ENCODE results near the gene DNAJA3.

DNAJA3 gene

GRCh38 chr16:4455081-4455480 is 29.4 kb downstream of the DNAJA3 start:
- TF ChIP-seq ZC3H10 (CRISPR knock-in tag; IDR thresholded peaks at IDR 0.05) (no peak), BACH2 (CRISPR knock-in tag; IDR thresholded peaks at IDR 0.05; ENCODE audit: borderline replicate concordance) (no peak)
- ATAC-seq: no peak

- no peak; the same call in 2 of the 3 replicates for ATAC-seq
These were observed 30.3 kb downstream of the DNAJA3 start for GRCh38 chr16:4455951-4456350.

GRCh38 chr16:4460936-4461249 is 35.2 kb downstream of the DNAJA3 start:
- no peak for ATAC-seq
- no peak for TF ChIP-seq TCF4 (CRISPR knock-in tag; IDR thresholded peaks at IDR 0.05; ENCODE audit: borderline replicate concordance)
- no peak for TF ChIP-seq SNAI2 (CRISPR knock-in tag; IDR thresholded peaks at IDR 0.05)
- no peak for TF ChIP-seq BACH2 (CRISPR knock-in tag; IDR thresholded peaks at IDR 0.05; ENCODE audit: borderline replicate concordance)
- TF ChIP-seq GLIS3 (CRISPR knock-in tag; IDR thresholded peaks at IDR 0.05): no peak
- TF ChIP-seq, protein P1, sequence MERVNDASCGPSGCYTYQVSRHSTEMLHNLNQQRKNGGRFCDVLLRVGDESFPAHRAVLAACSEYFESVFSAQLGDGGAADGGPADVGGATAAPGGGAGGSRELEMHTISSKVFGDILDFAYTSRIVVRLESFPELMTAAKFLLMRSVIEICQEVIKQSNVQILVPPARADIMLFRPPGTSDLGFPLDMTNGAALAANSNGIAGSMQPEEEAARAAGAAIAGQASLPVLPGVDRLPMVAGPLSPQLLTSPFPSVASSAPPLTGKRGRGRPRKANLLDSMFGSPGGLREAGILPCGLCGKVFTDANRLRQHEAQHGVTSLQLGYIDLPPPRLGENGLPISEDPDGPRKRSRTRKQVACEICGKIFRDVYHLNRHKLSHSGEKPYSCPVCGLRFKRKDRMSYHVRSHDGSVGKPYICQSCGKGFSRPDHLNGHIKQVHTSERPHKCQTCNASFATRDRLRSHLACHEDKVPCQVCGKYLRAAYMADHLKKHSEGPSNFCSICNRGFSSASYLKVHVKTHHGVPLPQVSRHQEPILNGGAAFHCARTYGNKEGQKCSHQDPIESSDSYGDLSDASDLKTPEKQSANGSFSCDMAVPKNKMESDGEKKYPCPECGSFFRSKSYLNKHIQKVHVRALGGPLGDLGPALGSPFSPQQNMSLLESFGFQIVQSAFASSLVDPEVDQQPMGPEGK (CRISPR knock-in tag; IDR thresholded peaks at IDR 0.05; ENCODE audit: borderline replicate concordance): no peak
- no peak for TF ChIP-seq TSHZ2 (CRISPR knock-in tag; IDR thresholded peaks at IDR 0.05)
- TF ChIP-seq PPARA (CRISPR knock-in tag; IDR thresholded peaks at IDR 0.05; ENCODE audit: borderline replicate concordance): no peak
- TF ChIP-seq, protein P2, sequence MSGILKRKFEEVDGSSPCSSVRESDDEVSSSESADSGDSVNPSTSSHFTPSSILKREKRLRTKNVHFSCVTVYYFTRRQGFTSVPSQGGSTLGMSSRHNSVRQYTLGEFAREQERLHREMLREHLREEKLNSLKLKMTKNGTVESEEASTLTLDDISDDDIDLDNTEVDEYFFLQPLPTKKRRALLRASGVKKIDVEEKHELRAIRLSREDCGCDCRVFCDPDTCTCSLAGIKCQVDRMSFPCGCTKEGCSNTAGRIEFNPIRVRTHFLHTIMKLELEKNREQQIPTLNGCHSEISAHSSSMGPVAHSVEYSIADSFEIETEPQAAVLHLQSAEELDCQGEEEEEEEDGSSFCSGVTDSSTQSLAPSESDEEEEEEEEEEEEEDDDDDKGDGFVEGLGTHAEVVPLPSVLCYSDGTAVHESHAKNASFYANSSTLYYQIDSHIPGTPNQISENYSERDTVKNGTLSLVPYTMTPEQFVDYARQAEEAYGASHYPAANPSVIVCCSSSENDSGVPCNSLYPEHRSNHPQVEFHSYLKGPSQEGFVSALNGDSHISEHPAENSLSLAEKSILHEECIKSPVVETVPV (CRISPR knock-in tag; IDR thresholded peaks at IDR 0.05): no peak
- TF ChIP-seq OSR1 (CRISPR knock-in tag; IDR thresholded peaks at IDR 0.05): no peak
- TF ChIP-seq ESRRG (CRISPR knock-in tag; IDR thresholded peaks at IDR 0.05): no peak
- no peak for TF ChIP-seq ZC3H10 (CRISPR knock-in tag; IDR thresholded peaks at IDR 0.05)
- TF ChIP-seq ZFP3 (CRISPR knock-in tag; IDR thresholded peaks at IDR 0.05): no peak
- no peak for TF ChIP-seq CSDC2 (CRISPR knock-in tag; IDR thresholded peaks at IDR 0.05)

More at GRCh38 chr16:4455951-4456350, 30.3 kb downstream of the DNAJA3 start:
- TF ChIP-seq ESRRG (CRISPR knock-in tag; IDR thresholded peaks at IDR 0.05) (no peak), ZFP30 (CRISPR knock-in tag; IDR thresholded peaks at IDR 0.05) (no peak), OSR1 (CRISPR knock-in tag; IDR thresholded peaks at IDR 0.05) (no peak), ZNF8 (CRISPR knock-in tag; IDR thresholded peaks at IDR 0.05) (no peak), PPARA (CRISPR knock-in tag; IDR thresholded peaks at IDR 0.05; ENCODE audit: borderline replicate concordance) (no peak), ARNTL (CRISPR knock-in tag; IDR thresholded peaks at IDR 0.05; ENCODE audit: borderline replicate concordance, low read depth) (no peak), TCF4 (CRISPR knock-in tag; IDR thresholded peaks at IDR 0.05; ENCODE audit: borderline replicate concordance) (no peak), SNAI2 (CRISPR knock-in tag; IDR thresholded peaks at IDR 0.05) (no peak), ZC3H10 (CRISPR knock-in tag; IDR thresholded peaks at IDR 0.05) (no peak), CSDC2 (CRISPR knock-in tag; IDR thresholded peaks at IDR 0.05) (no peak), GLIS3 (CRISPR knock-in tag; IDR thresholded peaks at IDR 0.05) (no peak), ZNF565 (CRISPR knock-in tag; conservative IDR thresholded peaks at IDR 0.05; ENCODE audit: low read depth) (no peak)
- TF ChIP-seq, protein P1 (CRISPR knock-in tag; IDR thresholded peaks at IDR 0.05; ENCODE audit: borderline replicate concordance): no peak

DNA sequence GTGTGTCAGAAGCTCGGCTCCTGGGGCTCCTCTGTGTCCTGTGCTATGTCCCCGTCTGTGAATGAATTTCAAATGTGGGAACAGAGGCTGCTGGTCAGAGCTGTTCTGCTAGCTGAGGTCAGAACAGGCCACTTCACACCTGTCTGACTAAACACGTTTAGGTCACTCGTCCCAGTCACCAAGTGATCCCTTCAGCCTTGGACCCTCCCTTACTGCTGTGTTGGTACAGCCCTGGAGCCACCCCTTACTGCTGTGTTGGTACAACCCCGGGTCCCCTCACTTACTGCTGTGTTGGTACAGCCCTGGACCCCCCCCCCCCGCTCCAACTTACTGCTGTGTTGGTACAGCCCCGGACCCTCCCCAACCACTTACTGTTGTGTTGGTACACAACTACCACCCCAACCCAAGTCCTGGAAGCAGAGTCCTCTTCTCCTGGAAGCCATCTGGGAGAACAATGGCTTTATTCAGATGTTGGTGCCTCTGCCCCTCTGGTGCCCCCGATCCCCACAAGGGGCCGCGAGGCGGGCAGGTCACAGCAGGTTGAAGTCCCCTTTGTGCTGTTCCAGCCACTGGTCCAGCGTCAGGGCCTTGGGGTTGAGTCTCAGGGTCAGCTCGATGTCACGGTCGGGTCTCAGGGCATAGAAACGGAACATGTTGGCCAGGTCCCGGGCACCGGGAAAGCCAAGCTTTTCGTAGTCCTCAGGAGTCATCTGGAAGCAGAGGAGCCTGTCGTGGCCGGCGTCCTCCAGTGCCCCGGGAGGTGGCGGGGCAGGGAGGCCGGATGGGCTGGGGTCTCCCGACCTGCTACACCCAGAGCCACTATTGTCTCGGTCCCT is 35.8 kb downstream of the DNAJA3 start:
- ATAC-seq: no peak; the same call in 2 of the 3 replicates
- TF ChIP-seq CSDC2 (CRISPR knock-in tag; IDR thresholded peaks at IDR 0.05): no peak
- TF ChIP-seq TCF4 (CRISPR knock-in tag; IDR thresholded peaks at IDR 0.05; ENCODE audit: borderline replicate concordance): no peak
- no peak for TF ChIP-seq ZNF70 (CRISPR knock-in tag; IDR thresholded peaks at IDR 0.05)
- TF ChIP-seq ZFP3 (CRISPR knock-in tag; IDR thresholded peaks at IDR 0.05): no peak
- TF ChIP-seq ISL1 (CRISPR knock-in tag; IDR thresholded peaks at IDR 0.05): no peak
- TF ChIP-seq, protein P2 (CRISPR knock-in tag; IDR thresholded peaks at IDR 0.05): no peak
- TF ChIP-seq TOX (CRISPR knock-in tag; IDR thresholded peaks at IDR 0.05; ENCODE audit: borderline replicate concordance): no peak
- TF ChIP-seq GLIS3 (CRISPR knock-in tag; IDR thresholded peaks at IDR 0.05): no peak
- TF ChIP-seq, protein P3, sequence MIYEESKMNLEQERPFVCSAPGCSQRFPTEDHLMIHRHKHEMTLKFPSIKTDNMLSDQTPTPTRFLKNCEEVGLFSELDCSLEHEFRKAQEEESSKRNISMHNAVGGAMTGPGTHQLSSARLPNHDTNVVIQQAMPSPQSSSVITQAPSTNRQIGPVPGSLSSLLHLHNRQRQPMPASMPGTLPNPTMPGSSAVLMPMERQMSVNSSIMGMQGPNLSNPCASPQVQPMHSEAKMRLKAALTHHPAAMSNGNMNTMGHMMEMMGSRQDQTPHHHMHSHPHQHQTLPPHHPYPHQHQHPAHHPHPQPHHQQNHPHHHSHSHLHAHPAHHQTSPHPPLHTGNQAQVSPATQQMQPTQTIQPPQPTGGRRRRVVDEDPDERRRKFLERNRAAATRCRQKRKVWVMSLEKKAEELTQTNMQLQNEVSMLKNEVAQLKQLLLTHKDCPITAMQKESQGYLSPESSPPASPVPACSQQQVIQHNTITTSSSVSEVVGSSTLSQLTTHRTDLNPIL (CRISPR knock-in tag; IDR thresholded peaks at IDR 0.05; ENCODE audit: low read depth): no peak
- no peak for TF ChIP-seq ZNF565 (CRISPR knock-in tag; conservative IDR thresholded peaks at IDR 0.05; ENCODE audit: low read depth)
- no peak for TF ChIP-seq ARNTL (CRISPR knock-in tag; IDR thresholded peaks at IDR 0.05; ENCODE audit: borderline replicate concordance, low read depth)
- TF ChIP-seq ZFP30 (CRISPR knock-in tag; IDR thresholded peaks at IDR 0.05): no peak
